T-cell (primary cell): ENCODE measurements around the gene IL1RAP. TPM values are rescaled to one million over a fixed set of nuclear protein-coding genes. Genes with fewer than 3 reads are reported as not detected.

Experiments used
- ATAC-seq, 4 experiments: fragments of 200-7000 bp in 3 of 4; fragments of 150-1000 bp in 1 of 4; cut with Tn5 transposase; replicated peaks in 1 of 4; 1 replicate in 3 of 4; 2 replicates in 1 of 4; pipeline ENCODE4 v1.10.0; 2021; ENCODE audit warnings: moderate library complexity in 3 of 4, mild to moderate bottlenecking in 2 of 4, moderate number of reproducible peaks in 1 of 4
- CTCF ChIA-PET, 2 donors: fragments of 300-600 bp; sonication (Branson Sonifier 250); formaldehyde crosslinking; loops; one replicate each; lab custom pipeline; 2022; ENCODE audit warnings: antibody characterized with exemption in 2 of 2; lab: Charles Lee
- POLR2A ChIA-PET, 2 donors: fragments of 300-600 bp; sonication (Branson Sonifier 250); formaldehyde crosslinking; loops; one replicate each; lab custom pipeline; 2022; ENCODE audit warnings: antibody characterized with exemption in 2 of 2; lab: Charles Lee
- DNase-seq, 35 experiments: peaks; one replicate each; pipeline versions ENCODE4 v3.0.0 to v3.0.0-alpha.2; 2013 to 2023
- H3K27ac ChIP-seq: one replicate; pipeline ENCODE4 v1.5.1; 2013; ENCODE audit warnings: low read length
- H3K27me3 ChIP-seq, 2 experiments: replicated peaks in 1 of 2; 1 replicate in 1 of 2; 2 replicates in 1 of 2; pipeline versions ENCODE4 v1.6.1 to v1.7.0; 2013; ENCODE audit warnings: low read length in 1 of 2, mixed read lengths in 1 of 2; ENCODE audit not compliant: control insufficient read depth in 2 of 2, insufficient read depth in 2 of 2; ENCODE audit errors: extremely low read depth in 1 of 2
- H3K36me3 ChIP-seq, 2 donors: 1 replicate in 1 of 2; 2 replicates in 1 of 2; pipeline versions ENCODE4 v1.6.1 to v1.7.0; 2013; ENCODE audit warnings: low read length in 1 of 2; ENCODE audit not compliant: control insufficient read depth in 2 of 2, insufficient read depth in 1 of 2; ENCODE audit errors: extremely low read depth in 1 of 2
- H3K4me1 ChIP-seq, 2 experiments: 1 replicate in 1 of 2; 2 replicates in 1 of 2; pipeline versions ENCODE4 v1.6.1 to v1.7.0; 2013; ENCODE audit warnings: low read length in 2 of 2, mixed read lengths in 1 of 2; ENCODE audit not compliant: insufficient read depth in 2 of 2, control insufficient read depth in 1 of 2; ENCODE audit errors: extremely low read depth in 1 of 2
- H3K4me3 ChIP-seq, 2 donors: 1 replicate in 1 of 2; 2 replicates in 1 of 2; pipeline versions ENCODE4 v1.5.1 to v1.7.0; 2013; ENCODE audit warnings: mild to moderate bottlenecking in 2 of 2, low read length in 1 of 2, moderate library complexity in 1 of 2; ENCODE audit not compliant: control insufficient read depth in 1 of 2; ENCODE audit errors: extremely low read depth in 1 of 2
- H3K9me3 ChIP-seq: 2 replicates; pipeline ENCODE4 v1.7.0; 2013
- H3K27ac Mint-ChIP-seq, 2 donors: one replicate each; pipeline ENCODE4 v1.8.0; 2020 to 2021; ENCODE audit warnings: mild to moderate bottlenecking in 2 of 2, mixed read lengths in 2 of 2
- H3K27me3 Mint-ChIP-seq, 2 donors: one replicate each; pipeline ENCODE4 v1.8.0; 2021 to 2022; ENCODE audit warnings: mixed read lengths in 2 of 2
- H3K36me3 Mint-ChIP-seq: one replicate; pipeline ENCODE4 v1.8.0; 2021; ENCODE audit warnings: mixed read lengths
- H3K4me1 Mint-ChIP-seq, 3 donors: one replicate each; pipeline ENCODE4 v1.8.0; 2020 to 2022; ENCODE audit warnings: mixed read lengths in 3 of 3, mild to moderate bottlenecking in 1 of 3
- H3K4me3 Mint-ChIP-seq, 3 donors: one replicate each; pipeline ENCODE4 v1.8.0; 2020 to 2022; ENCODE audit warnings: mild to moderate bottlenecking in 3 of 3, mixed read lengths in 3 of 3, moderate library complexity in 3 of 3
- H3K9me3 Mint-ChIP-seq, 3 donors: one replicate each; pipeline ENCODE4 v1.8.0; 2020 to 2022; ENCODE audit warnings: mixed read lengths in 3 of 3
- WGBS: methylation state at CpG from one replicate; pipeline ENCODE4 v1.1.5; 2013; ENCODE audit warnings: missing lambda C conversion rate; ENCODE audit not compliant: insufficient coverage; 5-methylcytosine and 5-hydroxymethylcytosine counted together
- total RNA-seq, 35 experiments: library from RNA in 6 of 35; stranded (reverse) in 6 of 35; fragments of 120-200 nt in 1 of 35; gene quantifications; one replicate each; pipeline versions ENCODE4 v1.2.1 to v1.2.4 and lab custom pipeline; 2013 to 2026

IL1RAP gene
- total RNA-seq, 5 donors from 2014 or later (not counting 1 experiment from before 2014, with no cell fraction given) = 8.6 to 14.5 (median 9.9) TPM

DNA sequence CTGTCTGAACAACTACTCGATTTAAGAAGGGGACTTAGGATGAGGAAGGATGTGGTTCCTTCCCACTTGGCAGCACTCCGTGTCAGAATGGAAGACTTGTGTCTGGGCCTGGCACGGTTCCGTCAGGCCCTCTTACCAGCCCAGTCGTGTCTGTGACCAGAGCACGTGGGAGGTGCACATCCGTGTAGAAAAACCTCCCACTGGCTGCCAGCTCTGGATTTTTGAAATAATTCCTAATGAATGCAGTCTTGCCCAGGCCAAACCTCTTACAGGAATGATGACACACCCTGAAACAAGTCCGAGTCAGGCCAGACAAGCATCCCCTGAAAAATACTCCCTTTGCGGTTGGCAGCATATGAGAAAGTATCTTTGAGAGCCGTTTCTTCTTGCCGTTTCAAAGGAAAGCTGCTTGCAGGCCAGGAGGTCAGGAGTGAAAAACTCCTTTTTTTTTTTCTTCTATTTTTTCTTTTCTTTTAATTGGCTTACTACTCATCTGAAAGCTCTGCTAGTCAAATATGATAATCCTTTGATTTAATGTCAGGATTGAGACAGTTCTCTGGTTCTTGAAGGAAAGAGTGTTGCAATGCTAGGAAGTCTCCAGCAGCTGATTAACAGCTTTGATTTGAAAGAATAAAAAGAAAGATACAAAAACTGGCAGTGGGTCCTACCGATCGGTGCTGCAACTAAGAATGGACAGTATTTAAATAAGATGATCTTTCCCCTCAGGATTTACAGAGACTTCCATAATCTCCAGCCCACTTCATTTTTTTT is 19.8 kb downstream of the IL1RAP start:
- Histone ChIP-seq H3K36me3 (no peaks in the 10 kb centered on the region), H3K9me3 (no peaks in the 10 kb centered on the region), H3K4me1 (peaks cover 0 to 2% of the 10 kb centered on the region in 2 experiments), H3K4me3 (no peak overlapping the region), H3K27me3 (no peaks in the 10 kb centered on the region), H3K27ac (no peak overlapping the region)
- Mint-ChIP-seq H3K4me1 (peaks cover 15 to 29% (median 22%) of the 10 kb centered on the region in 3 donors), H3K27ac (no peak overlapping the region), H3K27me3 (no peaks in the 10 kb centered on the region), H3K36me3 (peaks cover 43% of the 10 kb centered on the region), H3K4me3 (no peak overlapping the region), H3K9me3 (no peaks in the 10 kb centered on the region)
- ATAC-seq (no peak), DNase-seq (no peak)
- 80% methylated on average over 6 of the region's 13 CpGs for WGBS
- ChIA-PET POLR2A (interaction anchor here in 1 of 2 donors (0.7 kb wide), 1 partner anchor 109 kb away, joined by 4 read pairs; no protein-coding TSS in a partner anchor), CTCF (interaction anchor here in 1 of 2 donors (0.6 kb wide), 1 partner anchor 339 kb away, joined by 4 read pairs; no protein-coding TSS in a partner anchor)

- Histone ChIP-seq H3K36me3 (no peaks in the 10 kb centered on the region), H3K4me3 (no peak overlapping the region), H3K27ac (no peak overlapping the region), H3K4me1 (peaks cover 0 to 2% of the 10 kb centered on the region in 2 experiments), H3K27me3 (no peaks in the 10 kb centered on the region), H3K9me3 (no peaks in the 10 kb centered on the region)
- DNase-seq (no peak), ATAC-seq (no peak)
- peaks cover 15 to 32% (median 24%) of the 10 kb centered on the region in 3 donors for H3K4me1 Mint-ChIP-seq
- ChIA-PET CTCF (interaction anchor here in 1 of 2 donors (0.6 kb wide), 1 partner anchor 339 kb away, joined by 4 read pairs; no protein-coding TSS in a partner anchor), POLR2A (no interaction called here)
- 94% methylated on average over 3 of the region's 4 CpGs for WGBS
- H3K27me3 Mint-ChIP-seq = no peaks in the 10 kb centered on the region
- no peak overlapping the region for H3K4me3 Mint-ChIP-seq
- H3K9me3 Mint-ChIP-seq = no peaks in the 10 kb centered on the region
- H3K27ac Mint-ChIP-seq = no peak overlapping the region
- H3K36me3 Mint-ChIP-seq = peaks cover 39% of the 10 kb centered on the region
Observed at GRCh38 chr3:190534386-190534785, 20.5 kb downstream of the IL1RAP start.

DNA sequence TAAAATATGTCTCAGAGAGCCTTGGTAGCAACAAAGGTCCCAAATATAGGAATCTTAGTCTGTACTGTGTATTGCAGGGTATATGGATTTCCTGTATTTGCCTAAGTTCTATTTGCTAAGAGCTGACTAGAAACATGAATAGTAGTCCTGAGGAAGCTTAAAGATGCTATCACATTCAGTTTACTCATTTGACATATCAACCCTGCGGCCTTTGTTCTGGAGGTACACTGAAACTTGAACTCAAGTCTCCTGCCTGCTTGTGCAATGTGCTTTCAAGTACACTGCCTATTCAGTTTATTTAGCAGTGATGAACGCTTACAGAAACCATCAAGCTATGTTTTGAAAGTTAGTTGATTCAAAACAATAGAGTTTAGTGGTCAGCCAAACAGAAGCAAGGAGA is 21.1 kb downstream of the IL1RAP start:
- ChIA-PET POLR2A (interaction anchor here in 1 of 2 donors (0.6 kb wide), 1 partner anchor 192 kb away, joined by 4 read pairs; no protein-coding TSS in a partner anchor), CTCF (no interaction called here)
- Histone ChIP-seq H3K36me3 (no peaks in the 10 kb centered on the region), H3K4me3 (no peak overlapping the region), H3K27me3 (no peaks in the 10 kb centered on the region), H3K27ac (no peak overlapping the region), H3K4me1 (peaks cover 0 to 2% of the 10 kb centered on the region in 2 experiments), H3K9me3 (no peaks in the 10 kb centered on the region)
- Mint-ChIP-seq H3K36me3 (peaks cover 37% of the 10 kb centered on the region), H3K4me3 (no peak overlapping the region), H3K9me3 (no peaks in the 10 kb centered on the region), H3K4me1 (peaks cover 17 to 32% (median 24%) of the 10 kb centered on the region in 3 donors), H3K27ac (no peak overlapping the region), H3K27me3 (no peaks in the 10 kb centered on the region)
- DNase-seq = no peak
- no peak for ATAC-seq
- WGBS = 20% methylated on average over 1 of the region's 2 CpGs

- POLR2A ChIA-PET = no interaction called here
- Histone ChIP-seq H3K27me3 (no peaks in the 10 kb centered on the region), H3K27ac (no peak overlapping the region), H3K36me3 (no peaks in the 10 kb centered on the region), H3K9me3 (no peaks in the 10 kb centered on the region), H3K4me3 (no peak overlapping the region), H3K4me1 (peaks cover 0 to 2% of the 10 kb centered on the region in 2 experiments)
- CTCF ChIA-PET = no interaction called here
- H3K4me1 Mint-ChIP-seq = peaks cover 23 to 30% (median 26%) of the 10 kb centered on the region in 3 donors
- whole genome bisulfite sequencing = 20% methylated on average over 1 of the region's 3 CpGs
- no peak overlapping the region for H3K27ac Mint-ChIP-seq
- no peak for ATAC-seq
- no peak overlapping the region for H3K4me3 Mint-ChIP-seq
- no peaks in the 10 kb centered on the region for H3K9me3 Mint-ChIP-seq
- H3K27me3 Mint-ChIP-seq = no peaks in the 10 kb centered on the region
- DNase-seq = no peak
- peaks cover 23% of the 10 kb centered on the region for H3K36me3 Mint-ChIP-seq
Observed at GRCh38 chr3:190537146-190537545, 23.3 kb downstream of the IL1RAP start.

- H3K4me3 ChIP-seq = no peak overlapping the region
- POLR2A ChIA-PET = no interaction called here
- H3K27ac ChIP-seq = no peak overlapping the region
- Mint-ChIP-seq H3K27me3 (no peaks in the 10 kb centered on the region), H3K27ac (no peak overlapping the region), H3K4me3 (no peak overlapping the region), H3K36me3 (peaks cover 13% of the 10 kb centered on the region), H3K4me1 (peaks cover 23 to 29% (median 26%) of the 10 kb centered on the region in 3 donors), H3K9me3 (no peaks in the 10 kb centered on the region)
- WGBS = no CpG with 5 or more reads among the region's 2 CpGs
- no peaks in the 10 kb centered on the region for H3K9me3 ChIP-seq
- DNase-seq = no peak
- no peaks in the 10 kb centered on the region for H3K27me3 ChIP-seq
- no peak for ATAC-seq
- CTCF ChIA-PET = no interaction called here
- H3K36me3 ChIP-seq = no peaks in the 10 kb centered on the region
- H3K4me1 ChIP-seq = peaks cover 0 to 2% of the 10 kb centered on the region in 2 experiments
Observed at GRCh38 chr3:190538288-190538687, 24.4 kb downstream of the IL1RAP start.

DNA sequence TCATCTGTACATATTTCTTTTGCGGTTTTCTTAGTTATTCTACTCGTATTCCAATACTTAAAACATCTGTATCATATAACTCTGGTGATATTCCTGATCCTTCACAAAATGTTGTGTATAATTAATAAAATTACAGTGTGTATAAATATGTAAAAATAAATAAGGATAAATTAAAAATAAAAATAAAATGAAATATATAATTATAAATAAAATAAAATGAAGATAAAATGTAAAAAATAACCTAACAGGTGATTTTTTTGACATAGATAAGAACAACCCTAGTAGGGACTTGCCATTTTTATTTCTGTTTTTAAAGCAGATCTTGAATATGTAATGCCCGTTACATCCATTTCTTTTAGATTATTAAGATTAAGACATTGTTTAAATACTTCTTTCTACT is 25.6 kb downstream of the IL1RAP start:
- ATAC-seq (no peak), DNase-seq (no peak)
- H3K4me3 Mint-ChIP-seq = no peak overlapping the region
- no CpG with 5 or more reads among the region's 3 CpGs for WGBS
- no peaks in the 10 kb centered on the region for H3K9me3 Mint-ChIP-seq
- no peaks in the 10 kb centered on the region for H3K27me3 Mint-ChIP-seq
- POLR2A ChIA-PET = no interaction called here
- H3K27me3 ChIP-seq = no peaks in the 10 kb centered on the region
- no peaks in the 10 kb centered on the region for H3K36me3 ChIP-seq
- no peak overlapping the region for H3K4me3 ChIP-seq
- H3K27ac Mint-ChIP-seq = no peak overlapping the region
- CTCF ChIA-PET = interaction anchor here in 1 of 2 donors (0.6 kb wide), 1 partner anchor 158 kb away, joined by 3 read pairs; no protein-coding TSS in a partner anchor
- H3K4me1 Mint-ChIP-seq = peaks cover 23 to 28% (median 24%) of the 10 kb centered on the region in 3 donors
- peaks cover 0 to 2% of the 10 kb centered on the region in 2 experiments for H3K4me1 ChIP-seq
- H3K36me3 Mint-ChIP-seq = peaks cover 8% of the 10 kb centered on the region
- H3K9me3 ChIP-seq = no peaks in the 10 kb centered on the region
- no peak overlapping the region for H3K27ac ChIP-seq
